ENCODE results near the gene SPATS2L.
"Not testable (repeated sequence)": the region's sequence is repeated elsewhere in the genome, so short reads cannot be mapped to it uniquely, and the experiment has no call there.

The SPATS2L gene

GRCh38 chr2:200320991-200321390 is 14.5 kb downstream of the SPATS2L start:
- no peak for DNase-seq (ENCODE audit: low read depth)

- DNase-seq (ENCODE audit: low read depth) = no peak
Observed at GRCh38 chr2:200321780-200322534, 15.5 kb downstream of the SPATS2L start.

DNA sequence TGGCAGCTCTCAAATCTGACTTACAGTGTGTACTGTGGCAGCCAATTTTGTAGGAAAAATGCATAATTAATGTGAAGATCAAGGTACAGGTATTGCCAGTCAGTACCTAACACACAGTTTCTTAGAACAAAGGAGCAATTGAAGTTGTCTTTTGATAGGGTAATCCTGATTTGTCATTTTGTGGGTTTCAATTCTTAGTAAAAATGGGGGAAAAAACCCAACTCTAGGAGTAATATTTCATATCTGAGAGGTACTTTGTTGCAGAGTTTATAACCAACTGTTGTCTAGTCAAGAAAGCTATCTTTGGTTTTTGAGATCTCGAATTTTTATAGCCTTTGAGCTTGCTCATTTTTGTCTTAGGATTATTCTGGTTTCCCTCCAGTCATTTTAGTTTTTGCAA is 16.1 kb downstream of the SPATS2L start:
- no peak for DNase-seq (ENCODE audit: low read depth)

DNA sequence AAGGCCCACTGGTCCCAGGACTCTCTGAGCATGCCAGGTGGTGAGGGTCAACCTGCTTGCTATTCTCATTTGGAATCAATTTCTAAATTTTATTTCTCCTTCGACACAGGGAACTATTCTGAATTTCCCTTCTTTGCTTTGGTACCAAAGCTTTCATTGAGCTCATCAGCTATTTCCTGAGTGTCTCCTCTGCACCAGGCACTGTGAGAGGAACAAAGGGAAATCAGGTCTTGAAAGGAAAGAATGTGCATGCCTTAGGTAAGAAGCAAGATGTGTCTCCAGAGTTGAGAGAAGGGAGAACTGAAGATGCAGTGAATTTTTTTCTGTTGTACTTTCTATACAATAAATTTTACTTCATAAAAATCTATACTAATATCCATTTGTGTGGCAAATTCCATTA is 17.9 kb downstream of the SPATS2L start:
- DNase-seq (ENCODE audit: low read depth) = no peak

DNA sequence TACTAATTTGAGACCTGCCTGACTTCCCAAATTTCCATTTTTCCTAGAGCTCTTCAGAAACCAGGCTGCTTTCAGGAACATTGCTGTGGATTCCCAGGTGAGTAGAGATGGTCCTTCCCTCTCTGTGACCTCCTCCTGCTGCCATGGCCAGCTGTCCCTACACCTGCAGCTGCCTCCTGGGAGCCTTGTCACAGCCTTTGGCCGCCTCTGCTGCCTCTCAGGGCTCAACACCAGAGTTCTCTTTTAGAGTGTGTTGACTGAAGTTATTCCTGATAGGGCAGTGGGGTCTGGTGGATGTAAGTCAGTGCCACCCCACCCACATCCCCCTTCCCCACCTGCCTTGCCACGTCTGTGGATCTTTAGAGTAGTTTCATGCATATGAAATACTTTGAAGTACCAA is 22.9 kb downstream of the SPATS2L start:
- DNase-seq (ENCODE audit: low read depth) = no peak

GRCh38 chr2:200329798-200330197 is 23.3 kb downstream of the SPATS2L start:
- DNase-seq (ENCODE audit: low read depth) = no peak

GRCh38 chr2:200330351-200331060 is 24.0 kb downstream of the SPATS2L start:
- no peak for DNase-seq (ENCODE audit: low read depth)

GRCh38 chr2:200331061-200331400 is 24.5 kb downstream of the SPATS2L start:
- DNase-seq (ENCODE audit: low read depth) = no peak

GRCh38 chr2:200335657-200336056 is 29.2 kb downstream of the SPATS2L start:
- DNase-seq (ENCODE audit: low read depth) = no peak

DNA sequence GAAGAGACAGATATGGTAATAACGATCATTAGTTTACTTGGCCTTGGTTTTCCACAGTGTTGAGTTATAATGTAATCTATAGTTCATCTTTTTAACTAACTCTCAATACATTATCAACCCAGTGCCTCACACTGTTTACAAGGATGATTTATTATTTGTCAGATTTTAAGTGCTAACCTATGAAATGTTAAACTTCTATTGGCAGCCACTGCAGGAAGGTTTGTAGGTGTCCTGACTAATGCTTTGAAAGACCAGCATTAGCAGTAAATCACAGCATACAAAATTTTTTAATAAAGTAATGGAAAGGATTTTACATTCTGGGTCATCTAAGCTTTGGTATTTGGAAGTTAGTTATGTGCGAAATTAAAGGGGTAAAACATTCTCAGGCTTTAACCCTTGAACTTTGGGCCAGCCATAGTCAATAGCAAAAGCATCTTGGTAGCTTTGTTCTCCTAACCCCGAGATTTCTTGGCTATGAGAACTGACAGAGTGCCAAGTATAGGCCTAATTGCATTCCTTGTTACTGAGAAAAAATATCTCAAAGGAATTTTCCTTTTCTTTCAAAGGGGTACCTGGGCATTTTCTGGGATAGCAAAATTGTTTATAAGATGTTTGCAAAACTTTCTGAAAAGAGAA is 30.6 kb downstream of the SPATS2L start:
- no peak for DNase-seq (ENCODE audit: low read depth)

- DNase-seq (ENCODE audit: low read depth) = no peak
Observed at GRCh38 chr2:200337621-200338020, 31.1 kb downstream of the SPATS2L start.

GRCh38 chr2:200338692-200339091 is 32.2 kb downstream of the SPATS2L start:
- DNase-seq (ENCODE audit: low read depth) = no peak

- DNase-seq (ENCODE audit: low read depth) = no peak
Observed at GRCh38 chr2:200340508-200341224, 34.2 kb downstream of the SPATS2L start.

GRCh38 chr2:200341376-200341775 is 34.9 kb downstream of the SPATS2L start:
- DNase-seq (ENCODE audit: low read depth) = no peak

DNA sequence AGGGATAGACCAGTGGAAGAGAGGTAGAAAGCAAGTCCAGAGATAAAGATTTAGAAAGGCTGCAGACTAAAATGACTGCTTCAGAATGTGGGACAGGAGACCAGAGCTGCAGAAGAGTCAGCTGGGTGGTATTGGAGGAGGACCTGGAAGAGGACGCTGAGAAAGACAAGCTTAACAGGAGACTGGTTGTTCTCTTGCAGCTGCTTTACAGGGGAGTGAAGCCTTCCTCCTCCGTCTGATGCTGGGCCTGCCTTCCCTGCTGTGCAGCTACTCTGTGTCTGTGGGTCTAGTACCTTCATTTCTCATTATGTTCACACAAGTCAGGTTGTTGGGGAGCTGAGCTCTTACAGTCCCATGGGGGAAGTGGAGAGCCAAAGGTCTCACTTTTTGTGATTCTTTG is 35.7 kb downstream of the SPATS2L start:
- DNase-seq (ENCODE audit: low read depth) = no peak

DNA sequence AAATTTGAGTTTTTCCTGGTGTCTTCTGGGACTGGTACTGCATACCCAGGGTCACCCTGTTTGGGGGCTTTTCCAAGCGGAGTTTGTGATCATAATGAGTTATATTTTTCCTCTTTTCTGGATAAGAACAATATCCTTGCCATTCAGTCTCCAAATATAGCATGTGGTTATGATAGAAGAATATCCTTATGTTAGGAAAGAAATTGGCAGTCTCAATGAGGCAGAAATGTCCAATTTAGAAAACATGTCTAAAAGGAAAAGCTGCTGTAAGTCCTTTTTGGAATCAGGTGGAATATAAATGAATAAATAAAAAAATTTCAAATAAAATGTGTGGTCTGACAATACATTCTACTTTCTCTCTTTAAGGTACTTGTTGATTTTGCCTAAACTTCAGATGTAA is 36.2 kb downstream of the SPATS2L start:
- DNase-seq (ENCODE audit: low read depth) = no peak

- not testable (repeated sequence) for DNase-seq (ENCODE audit: low read depth)
Observed at GRCh38 chr2:200344202-200344601, 37.7 kb downstream of the SPATS2L start.

DNA sequence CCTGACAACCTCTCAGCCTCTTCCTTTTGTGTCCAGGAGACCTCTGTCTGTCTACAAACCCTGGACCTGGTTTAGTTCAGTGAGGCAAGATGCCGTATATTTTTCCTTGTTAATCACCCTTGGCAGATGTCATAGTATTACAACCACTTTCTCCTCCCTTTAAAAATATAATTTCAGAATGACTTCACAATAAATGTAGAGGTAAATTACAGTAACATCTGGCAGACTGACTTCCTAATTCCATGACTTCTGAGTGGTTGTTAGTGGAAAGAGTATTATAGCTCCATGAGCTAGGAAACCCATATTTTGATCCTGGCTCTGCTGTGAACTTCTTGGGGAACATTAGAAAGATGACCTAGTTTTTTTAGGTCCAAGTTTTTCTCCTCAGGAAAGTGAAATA is 39.5 kb downstream of the SPATS2L start:
- DNase-seq (ENCODE audit: low read depth) = no peak

- DNase-seq (ENCODE audit: low read depth) = no peak
Observed at GRCh38 chr2:200347301-200347700, 40.8 kb downstream of the SPATS2L start.

DNA sequence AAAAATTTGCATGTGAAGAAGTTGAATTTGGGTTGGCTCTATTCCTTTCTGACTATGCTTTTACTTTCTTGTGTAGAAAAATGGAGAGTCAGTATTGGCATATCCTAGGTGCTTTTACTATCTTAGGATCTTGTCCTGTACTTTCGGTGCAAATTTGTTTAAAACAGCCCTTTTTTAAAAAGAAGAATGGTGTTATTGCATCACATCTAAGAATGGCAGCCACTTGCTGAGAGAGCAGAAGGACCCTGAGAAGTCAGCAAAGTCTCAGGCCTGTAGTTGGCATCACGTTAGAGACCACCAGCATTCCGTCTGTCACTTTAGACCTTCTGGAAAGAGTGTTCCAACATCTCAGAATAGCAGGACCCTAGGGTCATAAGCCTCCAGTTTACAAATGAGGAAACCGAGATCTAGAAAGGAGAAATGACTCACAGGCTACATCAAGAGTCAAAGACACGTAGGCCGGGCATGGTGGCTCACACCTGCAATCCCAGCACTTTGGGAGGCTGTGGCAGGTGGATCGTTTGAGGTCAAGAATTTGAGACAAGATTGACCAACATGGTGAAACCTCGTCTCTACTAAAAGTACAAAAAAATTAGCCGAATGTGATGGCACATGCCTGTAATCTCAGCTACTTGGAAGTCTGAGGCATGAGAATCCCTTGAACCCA is 42.5 kb downstream of the SPATS2L start:
- DNase-seq (ENCODE audit: low read depth) = no peak

- DNase-seq (ENCODE audit: low read depth) = no peak
Observed at GRCh38 chr2:200349868-200350267, 43.4 kb downstream of the SPATS2L start.

- no peak for DNase-seq (ENCODE audit: low read depth)
Observed at GRCh38 chr2:200350850-200351285, 44.4 kb downstream of the SPATS2L start.

Data from stimulated activated CD8-positive, alpha-beta memory T cell treated with anti-CD3 and anti-CD28 coated beads, Interleukin-15, amount 100 ng/mL, for 24 hours (primary cell).